Left hindlimb (tissue), 1 donor: ENCODE measurements around the gene DAB1.

Experiments
- DNase-seq: peaks from one replicate; pipeline ENCODE4 v3.0.0-alpha.2; 2018

Gene DAB1

GRCh38 chr1:56967355-56967754, 456.5 kb downstream of the DAB1 start:
- DNase-seq = no peak

DNA sequence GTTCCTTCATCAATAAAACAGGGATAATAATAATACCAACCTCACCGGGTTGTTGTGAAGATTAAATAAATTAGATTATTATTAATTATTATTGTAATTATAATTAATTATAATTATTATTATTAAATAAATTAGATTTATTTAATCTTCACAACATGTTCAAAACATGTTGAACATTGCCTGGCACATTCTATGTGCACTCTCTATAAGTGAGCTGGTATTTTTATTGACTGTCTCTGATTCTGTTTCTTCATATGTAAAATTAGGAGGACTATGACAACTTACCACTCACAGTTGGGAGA, 457.2 kb downstream of the DAB1 start:
- no peak for DNase-seq

- no peak for DNase-seq
Observed at GRCh38 chr1:56965916-56966697, 457.8 kb downstream of the DAB1 start, which contains the start of gene C8B. C8B (minus strand) TSS chr1:56966015; CDS start chr1:56965948, 67 bp downstream.

DNA sequence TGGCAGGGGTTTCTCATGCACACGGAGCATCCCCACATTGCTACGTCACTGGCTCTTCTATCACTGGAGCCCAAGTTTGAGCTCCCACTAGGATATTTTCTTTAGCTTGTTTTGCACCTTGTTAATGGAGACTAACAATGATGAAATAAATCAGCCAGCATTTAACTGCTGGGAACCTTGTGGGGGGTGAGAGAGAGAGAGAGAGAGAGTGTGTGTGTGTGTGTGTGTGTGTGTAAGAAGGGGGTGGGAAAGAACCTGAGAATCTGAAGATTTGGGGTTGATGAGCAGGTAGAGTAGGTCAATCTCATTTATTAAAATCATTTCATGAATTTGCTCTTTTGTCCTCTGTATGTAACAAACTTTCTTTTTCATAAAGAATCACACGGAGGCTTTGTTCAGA, 458.7 kb downstream of the DAB1 start:
- no peak for DNase-seq

DNA sequence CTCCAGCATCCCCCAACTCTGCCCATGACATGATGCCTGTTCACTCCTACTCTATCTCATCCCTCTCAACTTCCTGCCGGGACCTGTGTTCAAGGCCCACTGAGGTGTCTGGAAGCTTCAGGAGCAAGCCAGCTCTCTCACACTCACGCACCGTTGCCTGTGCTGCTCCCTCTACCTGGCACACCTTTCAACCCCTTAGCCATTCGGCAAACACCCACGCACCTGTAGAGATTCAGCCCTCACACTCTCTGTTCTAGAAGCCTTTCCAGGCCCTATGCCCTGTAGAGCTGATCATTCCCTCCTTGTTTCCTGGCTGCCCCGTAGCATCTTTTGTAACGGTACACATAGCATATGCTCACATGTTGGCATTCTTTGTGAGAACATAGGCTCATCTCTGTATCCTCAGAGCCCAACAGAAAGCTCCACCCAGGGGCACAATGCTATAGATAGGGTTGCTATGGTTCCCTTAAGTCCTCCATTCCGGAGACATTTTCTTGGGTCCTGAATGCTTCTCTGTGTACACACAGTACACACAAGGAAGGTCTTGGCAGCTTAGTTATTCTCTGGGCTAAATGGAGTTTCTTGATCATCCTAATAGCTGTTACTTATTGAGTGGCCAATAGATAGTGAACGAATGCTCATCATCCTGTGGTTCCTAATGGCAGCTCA, 459.4 kb downstream of the DAB1 start:
- no peak for DNase-seq

GRCh38 chr1:56963667-56964066, 460.2 kb downstream of the DAB1 start:
- DNase-seq = no peak

DNA sequence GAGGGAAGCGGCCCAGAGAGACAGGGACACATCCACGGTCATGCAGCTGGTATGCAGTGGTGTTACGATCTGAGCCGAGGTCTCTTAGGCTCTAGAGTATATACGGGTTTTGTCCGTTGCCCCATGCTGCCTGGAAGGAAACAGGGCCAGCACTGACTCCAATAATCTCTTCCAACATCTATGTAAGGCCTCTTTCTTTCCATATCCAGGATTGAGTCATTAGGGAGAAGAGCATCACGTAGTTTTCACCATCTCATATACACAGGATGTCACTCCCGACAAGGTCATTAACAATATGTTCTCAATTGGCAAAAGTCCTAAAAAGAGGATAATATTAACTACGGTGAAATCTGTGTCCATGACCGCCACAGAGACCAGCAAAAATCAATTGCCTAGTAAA, 462.4 kb downstream of the DAB1 start:
- DNase-seq = no peak

DNA sequence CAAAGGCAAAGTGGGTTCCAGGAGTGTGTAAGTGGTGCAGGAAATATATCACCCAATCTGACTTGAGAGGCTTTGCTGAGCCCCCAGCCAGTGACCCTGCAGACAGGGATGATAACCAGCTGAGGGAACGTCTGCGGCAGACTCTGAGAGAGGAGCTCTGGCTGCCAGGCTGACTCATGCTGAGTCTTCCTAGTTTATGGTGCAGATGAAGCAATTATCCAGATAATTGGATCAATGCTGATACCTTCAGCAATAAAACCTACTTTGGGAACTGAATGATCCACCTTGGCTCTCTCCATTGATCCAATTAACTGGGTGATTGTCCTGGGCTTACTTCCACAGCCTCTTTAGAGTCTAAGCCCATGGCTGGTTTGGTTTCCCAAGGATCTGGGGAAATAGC, 465.3 kb downstream of the DAB1 start:
- no peak for DNase-seq

DNA sequence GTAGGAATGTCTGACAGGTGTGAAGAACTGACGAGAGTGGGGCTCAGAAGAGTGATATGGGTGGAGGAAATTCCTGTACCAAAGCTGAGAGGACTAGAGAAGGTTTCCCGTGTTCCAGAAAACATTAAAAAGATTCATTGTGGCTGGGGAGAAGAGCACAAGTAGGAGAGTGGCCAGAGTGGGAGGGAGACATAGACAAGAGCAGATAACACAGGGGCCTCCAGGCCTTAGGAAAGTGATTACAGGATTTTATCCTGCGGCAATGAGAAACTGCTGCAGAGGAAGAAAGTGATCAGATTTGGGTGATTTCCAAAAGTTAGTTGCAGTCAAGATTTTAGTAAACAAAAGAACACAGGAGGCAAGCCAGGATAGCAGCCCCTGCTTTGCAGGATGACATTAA, 465.9 kb downstream of the DAB1 start:
- no peak for DNase-seq

- DNase-seq = no peak
Observed at GRCh38 chr1:56954664-56955063, 469.2 kb downstream of the DAB1 start.

- no peak for DNase-seq
Observed at GRCh38 chr1:56953386-56953785, 470.5 kb downstream of the DAB1 start.

DNA sequence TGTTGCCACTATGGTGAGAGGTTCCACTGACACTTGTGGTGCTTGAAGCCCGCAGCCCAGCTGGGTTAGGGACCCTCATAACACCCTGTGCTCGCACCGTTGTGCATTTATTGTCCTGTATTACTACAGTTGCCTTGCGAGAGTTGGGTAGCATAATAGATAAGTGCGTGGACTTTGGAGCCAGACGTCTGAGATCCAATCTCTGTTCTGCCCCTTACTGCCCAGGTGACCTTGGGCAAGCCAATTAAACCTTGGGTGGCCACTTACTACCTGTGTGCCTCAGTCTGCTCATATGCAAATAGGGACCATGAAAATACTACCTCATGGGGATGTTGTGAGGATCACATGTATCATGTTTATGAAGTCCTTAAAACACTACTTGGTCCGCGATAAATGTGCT, 471.4 kb downstream of the DAB1 start:
- no peak for DNase-seq

GRCh38 chr1:56948403-56949023, 475.3 kb downstream of the DAB1 start:
- DNase-seq = no peak
